Upper lobe of left lung (tissue), 6 donors: ENCODE results near the gene CCDC178. TPM values are rescaled to one million over a fixed set of nuclear protein-coding genes. Genes with fewer than 3 reads are reported as not detected.

Source experiments
- ATAC-seq, 2 donors: fragments of 200-7000 bp; cut with Tn5 transposase; one replicate each; pipeline ENCODE4 v1.9.1; 2022; ENCODE audit warnings: mild to moderate bottlenecking in 2 of 2, moderate library complexity in 2 of 2; ENCODE audit not compliant: low FRiP score in 2 of 2
- DNase-seq, 2 donors: peaks; one replicate each; pipeline ENCODE4 v3.0.0-alpha.2; 2019 to 2020
- H3K27ac ChIP-seq, 4 donors: fragments of 200-600 bp; sonication (generic); one replicate each; pipeline ENCODE4 v1.5.1; 2016 to 2019
- H3K27me3 ChIP-seq, 4 donors: fragments of 200-600 bp; sonication (generic); one replicate each; pipeline ENCODE4 v1.5.1; 2017 to 2019
- H3K36me3 ChIP-seq, 4 donors: fragments of 200-600 bp; sonication (generic); one replicate each; pipeline ENCODE4 v1.5.1; 2016 to 2019
- H3K4me1 ChIP-seq, 4 donors: fragments of 200-600 bp; sonication (generic); one replicate each; pipeline ENCODE4 v1.5.1; 2018 to 2019
- H3K4me3 ChIP-seq, 4 donors: fragments of 200-600 bp; sonication (generic); one replicate each; pipeline ENCODE4 v1.5.1; 2017 to 2019; ENCODE audit warnings: mild to moderate bottlenecking in 2 of 4, moderate library complexity in 1 of 4
- H3K9me3 ChIP-seq, 4 donors: fragments of 200-600 bp; sonication (generic); one replicate each; pipeline ENCODE4 v1.5.1; 2018 to 2019
- CTCF ChIP-seq, 6 experiments: fragments of 450-650 bp in 4 of 6; fragments of 200-600 bp in 2 of 6; sonication (generic) in 2 of 6; IDR thresholded peaks; one replicate each; pipeline ENCODE4 v1.5.1; 2016 to 2019; ENCODE audit warnings: antibody characterized with exemption in 6 of 6
- EP300 ChIP-seq, 4 donors: sonication (generic); formaldehyde crosslinking; IDR thresholded peaks; one replicate each; pipeline ENCODE4 v1.5.1; 2017; ENCODE audit warnings: antibody characterized with exemption in 4 of 4, control low read depth in 2 of 4
- POLR2A ChIP-seq, 4 donors: fragments of 450-650 bp; IDR thresholded peaks; one replicate each; pipeline ENCODE4 v1.5.1; 2016 to 2017; ENCODE audit warnings: antibody characterized with exemption in 4 of 4, mild to moderate bottlenecking in 2 of 4
- POLR2AphosphoS5 ChIP-seq, 2 donors: sonication (generic); formaldehyde crosslinking; IDR thresholded peaks; one replicate each; pipeline ENCODE4 v1.5.1; 2017; ENCODE audit warnings: antibody characterized with exemption in 2 of 2
- WGBS, 2 donors: methylation state at CpG; one replicate each; pipeline ENCODE4 v1.1.5; 2017 to 2018; 5-methylcytosine and 5-hydroxymethylcytosine counted together
- total RNA-seq, 6 donors: library from RNA; depleted of rRNA in 4 of 6; stranded (reverse); fragments of >200 nt in 4 of 6; gene quantifications; one replicate each; pipeline versions ENCODE4 v1.1.0 to v1.2.1, GENCODE V29; 2016 to 2021
- donor health status: DM: no; HTN: no; CAD: no; lungs with moderate emphysema.
- donor health status: DM: no; HTN: yes; CAD: no; lungs with severe emphysema.

The CCDC178 gene
- total RNA-seq, 6 donors from 2014 or later = 0.89 to 1.4 TPM; not detected in 4

DNA sequence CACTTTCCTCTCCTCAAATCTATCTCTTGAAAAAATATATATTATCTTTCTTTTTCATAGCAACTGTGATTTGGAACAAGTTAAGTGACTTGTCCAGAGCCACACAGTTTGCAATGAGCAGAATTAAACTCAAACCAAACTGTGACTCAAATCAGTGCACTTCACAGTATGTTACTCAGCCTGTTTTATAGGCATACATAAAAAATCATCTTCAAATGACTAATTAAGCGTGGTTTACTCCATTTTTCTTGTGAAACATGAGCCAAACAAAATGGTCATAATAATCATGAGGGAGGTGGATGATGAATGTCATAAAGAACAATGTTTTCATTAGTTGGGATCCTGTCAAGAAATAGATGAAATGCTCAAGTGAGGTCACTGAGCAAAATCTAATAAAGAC lies 6.1 kb upstream of the CCDC178 start:
- no peak overlapping the region for H3K27ac ChIP-seq
- WGBS, 2 donors = 0 to 48% methylated on average over 1 of the region's 1 CpG
- no peaks in the 10 kb centered on the region for H3K36me3 ChIP-seq
- no peaks in the 10 kb centered on the region for H3K4me1 ChIP-seq
- ATAC-seq (no peak), DNase-seq (no peak)
- H3K27me3 ChIP-seq = no peaks in the 10 kb centered on the region
- H3K9me3 ChIP-seq = no peaks in the 10 kb centered on the region
- no peak for TF ChIP-seq EP300 (IDR thresholded peaks at IDR 0.05)
- no peak for TF ChIP-seq CTCF (IDR thresholded peaks at IDR 0.05)
- TF ChIP-seq POLR2A (IDR thresholded peaks at IDR 0.05) = no peak
- no peak for TF ChIP-seq POLR2AphosphoS5 (IDR thresholded peaks at IDR 0.05)
- H3K4me3 ChIP-seq = no peak overlapping the region

GRCh38 chr18:33444709-33445108 lies 4.2 kb upstream of the CCDC178 start:
- no peak for DNase-seq
- H3K36me3 ChIP-seq = no peaks in the 10 kb centered on the region
- no peaks in the 10 kb centered on the region for H3K9me3 ChIP-seq
- ATAC-seq = no peak
- 78 to 86% methylated on average over 2 of the region's 2 CpGs for WGBS, 2 donors
- no peak overlapping the region for H3K27ac ChIP-seq
- H3K4me3 ChIP-seq = no peak overlapping the region
- no peak for TF ChIP-seq POLR2A (IDR thresholded peaks at IDR 0.05)
- H3K4me1 ChIP-seq = no peaks in the 10 kb centered on the region
- H3K27me3 ChIP-seq = no peaks in the 10 kb centered on the region

- H3K36me3 ChIP-seq = no peaks in the 10 kb centered on the region
- ATAC-seq = no peak
- WGBS, 2 donors = 32 to 37% methylated on average over 1 of the region's 1 CpG
These were observed 7.7 kb downstream of the CCDC178 start for GRCh38 chr18:33432857-33433256.

GRCh38 chr18:33427549-33427948 lies 13.0 kb downstream of the CCDC178 start:
- TF ChIP-seq POLR2AphosphoS5 (IDR thresholded peaks at IDR 0.05) (no peak), CTCF (IDR thresholded peaks at IDR 0.05) (no peak), POLR2A (IDR thresholded peaks at IDR 0.05) (no peak), EP300 (IDR thresholded peaks at IDR 0.05) (no peak)

More at GRCh38 chr18:33432857-33433256, 7.7 kb downstream of the CCDC178 start:
- Histone ChIP-seq H3K4me1 (no peaks in the 10 kb centered on the region), H3K27ac (no peak overlapping the region), H3K9me3 (no peaks in the 10 kb centered on the region), H3K27me3 (no peaks in the 10 kb centered on the region), H3K4me3 (no peak overlapping the region)
- no peak for DNase-seq
- TF ChIP-seq CTCF (IDR thresholded peaks at IDR 0.05) (no peak), EP300 (IDR thresholded peaks at IDR 0.05) (no peak), POLR2A (IDR thresholded peaks at IDR 0.05) (no peak), POLR2AphosphoS5 (IDR thresholded peaks at IDR 0.05) (no peak)

GRCh38 chr18:33424266-33424946 lies 16.1 kb downstream of the CCDC178 start:
- Histone ChIP-seq H3K9me3 (no peaks in the 10 kb centered on the region), H3K4me3 (no peak overlapping the region), H3K27me3 (no peaks in the 10 kb centered on the region), H3K36me3 (no peaks in the 10 kb centered on the region), H3K27ac (no peak overlapping the region), H3K4me1 (no peaks in the 10 kb centered on the region)
- DNase-seq = no peak
- ATAC-seq = no peak
- WGBS, 2 donors = 83 to 85% methylated on average over 14 of the region's 14 CpGs
- TF ChIP-seq POLR2AphosphoS5 (IDR thresholded peaks at IDR 0.05) = no peak
- TF ChIP-seq EP300 (IDR thresholded peaks at IDR 0.05) = no peak
- no peak for TF ChIP-seq POLR2A (IDR thresholded peaks at IDR 0.05)

More at GRCh38 chr18:33427549-33427948, 13.0 kb downstream of the CCDC178 start:
- DNase-seq = no peak
- Histone ChIP-seq H3K9me3 (no peaks in the 10 kb centered on the region), H3K36me3 (no peaks in the 10 kb centered on the region), H3K4me3 (no peak overlapping the region), H3K27ac (no peak overlapping the region), H3K27me3 (no peaks in the 10 kb centered on the region), H3K4me1 (no peaks in the 10 kb centered on the region)
- WGBS, 2 donors = 85 to 86% methylated on average over 2 of the region's 2 CpGs
- ATAC-seq = no peak

- 47 to 63% methylated on average over 1 of the region's 1 CpG for WGBS, 2 donors
- no peak for TF ChIP-seq POLR2AphosphoS5 (IDR thresholded peaks at IDR 0.05)
- no peak for TF ChIP-seq POLR2A (IDR thresholded peaks at IDR 0.05)
- TF ChIP-seq EP300 (IDR thresholded peaks at IDR 0.05) = no peak
- no peak for TF ChIP-seq CTCF (IDR thresholded peaks at IDR 0.05)
These were observed 19.3 kb downstream of the CCDC178 start for GRCh38 chr18:33421225-33421624.

More at GRCh38 chr18:33421225-33421624, 19.3 kb downstream of the CCDC178 start:
- ATAC-seq = no peak
- no peak overlapping the region for H3K27ac ChIP-seq
- H3K9me3 ChIP-seq = no peaks in the 10 kb centered on the region
- no peak overlapping the region for H3K4me3 ChIP-seq
- no peaks in the 10 kb centered on the region for H3K36me3 ChIP-seq
- DNase-seq = no peak
- no peaks in the 10 kb centered on the region for H3K4me1 ChIP-seq
- no peaks in the 10 kb centered on the region for H3K27me3 ChIP-seq
